ENCODE data around the gene MED23.

GRCh38 chr6:131658287-131658686 is 30.2 kb upstream of the MED23 start:
- TF ChIP-seq CREB5 (CRISPR knock-in tag; IDR thresholded peaks at IDR 0.05; ENCODE audit: low read depth) (no peak), ZFP3 (CRISPR knock-in tag; IDR thresholded peaks at IDR 0.05) (no peak), ARNTL (CRISPR knock-in tag; IDR thresholded peaks at IDR 0.05; ENCODE audit: borderline replicate concordance, low read depth) (no peak), PATZ1 (CRISPR knock-in tag; IDR thresholded peaks at IDR 0.05; ENCODE audit: borderline replicate concordance) (no peak), OSR1 (CRISPR knock-in tag; IDR thresholded peaks at IDR 0.05) (no peak), RARB (CRISPR knock-in tag; IDR thresholded peaks at IDR 0.05) (no peak), CSDC2 (CRISPR knock-in tag; IDR thresholded peaks at IDR 0.05) (no peak), ISL1 (CRISPR knock-in tag; IDR thresholded peaks at IDR 0.05) (no peak), CSRNP3 (CRISPR knock-in tag; IDR thresholded peaks at IDR 0.05) (no peak), TCF4 (CRISPR knock-in tag; IDR thresholded peaks at IDR 0.05; ENCODE audit: borderline replicate concordance) (no peak), PPARA (CRISPR knock-in tag; IDR thresholded peaks at IDR 0.05; ENCODE audit: borderline replicate concordance) (no peak), TOX (CRISPR knock-in tag; IDR thresholded peaks at IDR 0.05; ENCODE audit: borderline replicate concordance) (no peak), ZFP30 (CRISPR knock-in tag; IDR thresholded peaks at IDR 0.05) (no peak)
